HepG2 (cell line): ENCODE measurements around the gene ST8SIA6.
"Not testable (repeated sequence)": the region's sequence is repeated elsewhere in the genome, so short reads cannot be mapped to it uniquely, and the experiment has no call there.

ENCODE experiments used
- GTF2F1 ChIP-seq: fragments of 150-350 bp; IDR thresholded peaks from 2 replicates; pipeline ENCODE4 v1.6.1; 2014; ENCODE audit warnings: low read length
- RNF2 ChIP-seq: fragments of 450-650 bp; conservative IDR thresholded peaks from 2 replicates; pipeline ENCODE4 v1.6.1; 2016; ENCODE audit warnings: low read depth
- ZNF274 ChIP-seq: sonication (generic); formaldehyde crosslinking; IDR thresholded peaks from 2 replicates; pipeline ENCODE4 v1.5.1; 2020; ENCODE audit warnings: mild to moderate bottlenecking, missing genetic modification reagents
- ZNF737 ChIP-seq: sonication (generic); formaldehyde crosslinking; IDR thresholded peaks from 2 replicates; pipeline ENCODE4 v1.5.0; 2020; ENCODE audit warnings: missing genetic modification reagents, mild to moderate bottlenecking, borderline replicate concordance
- TF ChIP-seq, protein P1 (sequence below): sonication (generic); formaldehyde crosslinking; IDR thresholded peaks from 2 replicates; pipeline ENCODE4 v1.4.0; 2020; ENCODE audit warnings: missing genetic modification reagents

DNA sequence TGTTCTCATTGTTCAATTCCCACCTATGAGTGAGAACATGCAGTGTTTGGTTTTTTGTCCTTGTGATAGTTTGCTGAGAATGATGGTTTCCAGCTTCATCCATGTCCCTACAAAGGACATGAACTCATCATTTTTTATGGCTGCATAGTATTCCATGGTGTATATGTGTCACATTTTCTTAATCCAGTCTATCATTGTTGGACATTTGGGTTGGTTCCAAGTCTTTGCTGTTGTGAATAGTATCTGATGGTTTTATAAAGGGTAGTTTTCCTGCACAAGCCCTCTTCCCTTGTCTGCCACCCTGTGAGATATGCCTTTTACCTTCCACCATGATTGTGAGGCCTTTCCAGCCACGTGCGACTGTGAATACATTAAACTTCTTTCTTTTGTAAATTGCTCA, 17.8 kb downstream of the ST8SIA6 start:
- not testable (repeated sequence) for TF ChIP-seq ZNF737 (CRISPR knock-in tag); GTF2F1; ZNF274 (CRISPR knock-in tag); RNF2
- TF ChIP-seq, protein P1, sequence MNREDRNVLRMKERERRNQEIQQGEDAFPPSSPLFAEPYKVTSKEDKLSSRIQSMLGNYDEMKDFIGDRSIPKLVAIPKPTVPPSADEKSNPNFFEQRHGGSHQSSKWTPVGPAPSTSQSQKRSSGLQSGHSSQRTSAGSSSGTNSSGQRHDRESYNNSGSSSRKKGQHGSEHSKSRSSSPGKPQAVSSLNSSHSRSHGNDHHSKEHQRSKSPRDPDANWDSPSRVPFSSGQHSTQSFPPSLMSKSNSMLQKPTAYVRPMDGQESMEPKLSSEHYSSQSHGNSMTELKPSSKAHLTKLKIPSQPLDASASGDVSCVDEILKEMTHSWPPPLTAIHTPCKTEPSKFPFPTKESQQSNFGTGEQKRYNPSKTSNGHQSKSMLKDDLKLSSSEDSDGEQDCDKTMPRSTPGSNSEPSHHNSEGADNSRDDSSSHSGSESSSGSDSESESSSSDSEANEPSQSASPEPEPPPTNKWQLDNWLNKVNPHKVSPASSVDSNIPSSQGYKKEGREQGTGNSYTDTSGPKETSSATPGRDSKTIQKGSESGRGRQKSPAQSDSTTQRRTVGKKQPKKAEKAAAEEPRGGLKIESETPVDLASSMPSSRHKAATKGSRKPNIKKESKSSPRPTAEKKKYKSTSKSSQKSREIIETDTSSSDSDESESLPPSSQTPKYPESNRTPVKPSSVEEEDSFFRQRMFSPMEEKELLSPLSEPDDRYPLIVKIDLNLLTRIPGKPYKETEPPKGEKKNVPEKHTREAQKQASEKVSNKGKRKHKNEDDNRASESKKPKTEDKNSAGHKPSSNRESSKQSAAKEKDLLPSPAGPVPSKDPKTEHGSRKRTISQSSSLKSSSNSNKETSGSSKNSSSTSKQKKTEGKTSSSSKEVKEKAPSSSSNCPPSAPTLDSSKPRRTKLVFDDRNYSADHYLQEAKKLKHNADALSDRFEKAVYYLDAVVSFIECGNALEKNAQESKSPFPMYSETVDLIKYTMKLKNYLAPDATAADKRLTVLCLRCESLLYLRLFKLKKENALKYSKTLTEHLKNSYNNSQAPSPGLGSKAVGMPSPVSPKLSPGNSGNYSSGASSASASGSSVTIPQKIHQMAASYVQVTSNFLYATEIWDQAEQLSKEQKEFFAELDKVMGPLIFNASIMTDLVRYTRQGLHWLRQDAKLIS: not testable (repeated sequence)
